ENCODE data around the gene RNF103.

- TF ChIP-seq CTCF (IDR thresholded peaks at IDR 0.05) (no peak), POLR2A (IDR thresholded peaks at IDR 0.05) (no peak), POLR2AphosphoS5 (IDR thresholded peaks at IDR 0.05) (no peak)
Observed at GRCh38 chr2:86603905-86604304, 19.8 kb downstream of the RNF103 start.

All from breast epithelium (tissue), 3 donors.